HUDEP-2 (cell line): ENCODE data around the gene GRAMD4.

Experiments
- DNase-seq, 76 experiments: peaks; one replicate each; lab custom pipeline; 2025; ENCODE audit not compliant: unreplicated experiment in 76 of 76; lab: John Stamatoyannopoulos, UW

Gene GRAMD4, protein sequence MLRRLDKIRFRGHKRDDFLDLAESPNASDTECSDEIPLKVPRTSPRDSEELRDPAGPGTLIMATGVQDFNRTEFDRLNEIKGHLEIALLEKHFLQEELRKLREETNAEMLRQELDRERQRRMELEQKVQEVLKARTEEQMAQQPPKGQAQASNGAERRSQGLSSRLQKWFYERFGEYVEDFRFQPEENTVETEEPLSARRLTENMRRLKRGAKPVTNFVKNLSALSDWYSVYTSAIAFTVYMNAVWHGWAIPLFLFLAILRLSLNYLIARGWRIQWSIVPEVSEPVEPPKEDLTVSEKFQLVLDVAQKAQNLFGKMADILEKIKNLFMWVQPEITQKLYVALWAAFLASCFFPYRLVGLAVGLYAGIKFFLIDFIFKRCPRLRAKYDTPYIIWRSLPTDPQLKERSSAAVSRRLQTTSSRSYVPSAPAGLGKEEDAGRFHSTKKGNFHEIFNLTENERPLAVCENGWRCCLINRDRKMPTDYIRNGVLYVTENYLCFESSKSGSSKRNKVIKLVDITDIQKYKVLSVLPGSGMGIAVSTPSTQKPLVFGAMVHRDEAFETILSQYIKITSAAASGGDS

DNA sequence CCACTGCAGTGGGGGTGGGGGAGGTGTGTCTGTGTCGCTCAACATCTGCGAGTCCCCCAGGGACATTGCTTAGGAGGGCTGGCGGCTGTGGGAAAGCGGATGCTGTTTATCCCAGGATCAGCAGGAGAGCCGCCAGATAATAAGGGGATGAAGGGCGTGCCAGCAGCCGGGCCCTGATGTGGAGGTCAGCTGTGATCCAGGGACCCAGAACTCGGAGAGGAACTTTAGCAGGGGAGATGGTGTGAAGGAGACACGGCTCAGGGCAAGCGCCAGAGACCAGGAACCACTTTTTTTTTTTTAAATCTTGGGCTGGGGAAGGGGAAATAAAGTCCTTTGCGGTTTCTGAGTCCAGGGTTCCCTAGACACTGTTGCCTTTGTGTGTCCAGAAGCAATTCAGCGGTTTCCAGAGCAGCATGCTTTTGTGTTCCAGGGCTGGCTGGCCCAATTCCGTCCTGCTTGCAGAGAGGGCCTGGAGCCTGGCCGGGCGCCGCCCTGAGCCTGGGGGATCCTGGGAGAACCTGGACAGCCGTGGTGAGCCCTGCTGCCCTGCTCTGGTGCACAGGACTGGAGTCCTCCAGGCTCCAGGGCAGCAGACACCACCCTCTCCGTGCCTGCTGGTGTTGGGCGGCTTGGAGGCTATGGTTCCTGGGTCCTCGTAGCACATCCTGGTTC lies at the start of gene GRAMD4:
TSS of gene GRAMD4 (plus strand) at position 557 of the 672 bp plus-strand sequence. CDS start 6,414 bp downstream, outside the sequence.
- no peak for DNase-seq

- DNase-seq, result no peak
Measured at GRCh38 chr22:46571642-46572250, 48.4 kb upstream of the GRAMD4 start.

- DNase-seq, result no peak
Measured at GRCh38 chr22:46572911-46573780, 47.0 kb upstream of the GRAMD4 start.

DNA sequence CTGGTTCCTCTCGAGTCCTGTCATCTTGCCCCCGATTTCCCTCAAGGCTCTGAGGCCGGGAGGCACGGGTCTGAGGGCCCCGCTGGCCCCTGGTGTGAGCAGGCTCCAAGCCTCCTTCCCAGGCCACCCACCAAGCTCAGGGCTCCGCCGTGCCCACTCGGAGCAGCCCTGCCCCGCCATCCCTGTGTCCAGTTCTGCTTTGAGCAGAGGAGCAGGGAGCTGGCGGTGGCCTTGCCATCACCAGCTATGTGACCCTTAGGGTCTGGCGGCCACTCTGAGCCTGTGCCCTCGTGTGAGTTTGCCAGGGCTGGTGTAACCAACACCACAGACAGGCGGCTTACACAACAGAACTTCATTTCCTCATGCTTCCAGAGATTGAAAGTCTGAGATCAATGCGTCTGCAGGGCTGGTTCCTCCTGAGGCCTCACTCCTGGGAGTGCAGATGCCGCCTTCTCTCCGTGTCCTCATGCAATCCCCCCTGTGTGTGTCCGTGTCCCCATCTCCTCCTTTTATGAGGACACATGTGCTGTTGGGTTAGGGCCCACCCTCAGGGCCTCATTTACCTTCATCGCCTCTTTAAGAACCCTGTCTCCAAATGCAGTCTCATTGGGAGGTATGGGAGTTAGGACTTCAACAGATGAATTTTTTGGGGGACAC lies 46.3 kb upstream of the GRAMD4 start:
- no peak for DNase-seq

GRCh38 chr22:46574438-46574992 lies 45.7 kb upstream of the GRAMD4 start:
- DNase-seq, result no peak

- DNase-seq, result no peak
Measured at GRCh38 chr22:46574993-46575910, 44.9 kb upstream of the GRAMD4 start.

DNA sequence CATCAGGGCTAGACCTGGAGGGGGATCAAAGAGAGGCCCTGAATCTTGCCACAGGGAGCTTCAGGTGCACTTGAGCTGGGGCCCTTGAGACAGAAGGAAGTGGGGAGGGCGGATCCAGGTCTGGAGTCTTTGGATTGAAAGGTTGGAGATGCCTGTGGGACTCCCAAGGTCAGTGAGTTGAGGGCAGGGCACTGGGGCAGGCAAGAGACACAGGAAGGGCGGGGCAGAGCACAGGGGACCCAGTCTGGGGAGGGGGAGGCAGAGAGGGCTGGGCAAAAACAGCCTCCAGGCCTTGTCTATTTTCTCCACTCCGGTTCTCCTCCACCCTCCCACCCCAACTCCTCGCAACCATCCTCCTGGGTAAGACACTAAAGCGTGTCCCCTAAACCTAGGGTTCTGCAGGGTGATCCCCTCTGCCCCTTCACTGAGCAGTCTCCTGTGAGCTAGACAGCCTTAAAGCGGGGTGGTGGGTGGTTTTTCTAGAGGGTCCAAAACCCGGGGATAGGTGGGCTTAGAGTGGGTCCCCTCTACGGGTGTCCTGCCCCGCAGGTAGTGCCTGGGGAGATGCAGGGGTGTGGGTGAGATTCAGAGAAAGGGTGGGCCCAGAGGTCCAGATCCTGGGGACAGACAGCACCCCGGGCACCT lies 44.2 kb upstream of the GRAMD4 start:
- peak in 1 of 76 experiments; percentile 18 for DNase-seq

- peak in 18 of 76 experiments; percentile 14 to 56 (median 26) for DNase-seq
Measured at GRCh38 chr22:46576556-46577367, 43.4 kb upstream of the GRAMD4 start.

GRCh38 chr22:46577368-46578249 lies 42.6 kb upstream of the GRAMD4 start:
- peak in 4 of 76 experiments; percentile 23 to 38 (median 28) for DNase-seq

GRCh38 chr22:46578251-46578823 lies 41.8 kb upstream of the GRAMD4 start:
- DNase-seq, result peak in 7 of 76 experiments; percentile 14 to 53 (median 32)

- DNase-seq, result peak in 34 of 76 experiments; percentile 15 to 64 (median 40)
Measured at GRCh38 chr22:46578824-46579561, 41.2 kb upstream of the GRAMD4 start.

DNA sequence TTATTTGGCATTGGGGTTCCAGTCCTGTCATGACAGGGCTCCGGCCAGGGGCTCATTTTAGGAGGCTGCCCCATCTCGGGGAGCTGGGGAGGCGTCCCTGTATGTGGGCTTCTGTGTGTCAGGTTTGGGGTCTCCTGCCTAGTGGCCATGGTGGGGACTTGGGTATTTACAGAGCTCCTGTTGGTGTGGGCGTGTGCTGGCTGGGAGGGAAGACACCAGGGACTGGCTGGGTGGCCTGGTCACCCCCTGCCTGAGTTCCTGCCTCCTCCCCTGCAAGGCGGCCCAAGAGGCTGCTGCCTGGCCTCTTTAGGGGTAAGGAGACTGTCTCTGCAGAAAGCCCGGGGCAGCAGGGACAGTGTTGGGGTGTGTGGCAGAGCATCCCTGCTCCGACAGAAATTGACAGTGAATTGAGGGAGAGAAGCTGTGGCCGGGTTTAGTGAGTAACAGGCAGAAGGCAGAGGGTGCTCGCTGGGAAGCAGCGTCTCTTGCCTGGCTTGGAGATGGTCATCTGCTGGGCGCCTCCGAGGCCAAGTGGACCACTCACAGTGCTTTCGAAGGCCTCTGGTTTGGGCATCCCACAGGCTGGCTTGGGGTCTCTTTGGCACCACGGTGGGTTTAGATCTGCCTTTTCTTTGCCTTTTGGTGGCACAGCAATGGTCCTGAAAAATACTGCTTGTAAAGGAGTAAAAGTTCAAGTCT lies 40.3 kb upstream of the GRAMD4 start:
- DNase-seq, result peak in 17 of 76 experiments; percentile 14 to 40 (median 28)

DNA sequence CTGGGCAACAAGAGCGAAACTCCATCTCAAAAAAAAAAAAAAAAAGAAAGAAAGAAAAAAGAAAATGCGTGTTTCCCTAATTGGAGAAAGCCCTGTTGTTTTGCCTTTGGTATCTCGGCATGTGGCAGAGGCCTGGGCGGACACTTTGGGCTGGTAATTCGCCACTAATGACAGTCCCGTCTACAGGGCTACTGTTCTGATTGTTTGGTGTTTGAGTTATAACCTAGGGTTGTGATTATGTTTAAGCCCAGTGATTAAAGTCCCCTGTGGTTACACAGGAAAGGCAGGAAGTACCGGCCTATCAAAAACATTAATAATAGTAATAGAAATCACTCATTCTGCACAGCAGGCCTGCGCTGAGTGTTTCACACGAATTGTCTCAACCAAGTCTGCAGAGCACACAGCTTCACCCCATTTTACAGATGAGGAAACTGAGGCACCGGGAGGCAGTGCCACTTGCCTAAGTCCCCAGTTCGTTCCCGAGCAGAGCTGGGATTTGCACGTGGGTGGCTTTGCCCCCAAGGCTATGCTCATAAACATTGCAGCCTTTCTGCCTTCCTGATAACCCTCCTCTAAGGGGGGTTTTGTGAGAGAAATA lies 39.1 kb upstream of the GRAMD4 start:
- no peak for DNase-seq
